ENCODE results near the gene SNRNP48. TPM values are rescaled to one million over a fixed set of nuclear protein-coding genes. Genes with fewer than 3 reads are reported as not detected.

Gene SNRNP48
- total RNA-seq, 2 experiments from 2014 or later, result 22.7 to 22.8 TPM

- CTCF ChIA-PET, result interaction anchor here (0.6 kb wide), 1 partner anchor 107 kb away, joined by 3 read pairs; no protein-coding TSS in a partner anchor
- no peak overlapping the region for H3K4me3 Mint-ChIP-seq
- H3K36me3 Mint-ChIP-seq (ENCODE audit: low read depth), result no peaks in the 10 kb centered on the region
- H3K9me3 Mint-ChIP-seq, result no peaks in the 10 kb centered on the region
- no peaks in the 10 kb centered on the region for H3K4me1 Mint-ChIP-seq (ENCODE audit: low read depth)
- H3K27me3 Mint-ChIP-seq (ENCODE audit: low read depth), result peaks cover 32% of the 10 kb centered on the region
- no peak overlapping the region for H3K27ac Mint-ChIP-seq
- no peak for DNase-seq
- intact Hi-C loops (cut with micrococcal nuclease), result no loop called here
Measured at GRCh38 chr6:7566107-7566506, 23.9 kb upstream of the SNRNP48 start.

GRCh38 chr6:7566617-7567173 is 23.3 kb upstream of the SNRNP48 start:
- H3K36me3 Mint-ChIP-seq (ENCODE audit: low read depth), result no peaks in the 10 kb centered on the region
- H3K27ac Mint-ChIP-seq, result no peak overlapping the region
- DNase-seq, result no peak
- H3K27me3 Mint-ChIP-seq (ENCODE audit: low read depth), result peaks cover 28% of the 10 kb centered on the region
- no peaks in the 10 kb centered on the region for H3K9me3 Mint-ChIP-seq
- H3K4me1 Mint-ChIP-seq (ENCODE audit: low read depth), result no peaks in the 10 kb centered on the region
- H3K4me3 Mint-ChIP-seq, result no peak overlapping the region
- CTCF ChIA-PET, result no interaction called here
- intact Hi-C loops (cut with micrococcal nuclease), result no loop called here

GRCh38 chr6:7568021-7568420 is 22.0 kb upstream of the SNRNP48 start:
- H3K27me3 Mint-ChIP-seq (ENCODE audit: low read depth), result peaks cover 28% of the 10 kb centered on the region
- no peaks in the 10 kb centered on the region for H3K4me1 Mint-ChIP-seq (ENCODE audit: low read depth)
- CTCF ChIA-PET, result no interaction called here
- H3K27ac Mint-ChIP-seq, result no peak overlapping the region
- no peaks in the 10 kb centered on the region for H3K36me3 Mint-ChIP-seq (ENCODE audit: low read depth)
- no peak overlapping the region for H3K4me3 Mint-ChIP-seq
- H3K9me3 Mint-ChIP-seq, result no peaks in the 10 kb centered on the region
- intact Hi-C loops (cut with micrococcal nuclease), result no loop called here
- DNase-seq, result no peak

GRCh38 chr6:7569082-7569481 is 20.9 kb upstream of the SNRNP48 start:
- no peaks in the 10 kb centered on the region for H3K36me3 Mint-ChIP-seq (ENCODE audit: low read depth)
- H3K4me3 Mint-ChIP-seq, result no peak overlapping the region
- H3K9me3 Mint-ChIP-seq, result no peaks in the 10 kb centered on the region
- CTCF ChIA-PET, result interaction anchor here (1.3 kb wide), 1 partner anchor 27 kb away, joined by 3 read pairs; no protein-coding TSS in a partner anchor
- H3K27me3 Mint-ChIP-seq (ENCODE audit: low read depth), result peaks cover 23% of the 10 kb centered on the region
- H3K4me1 Mint-ChIP-seq (ENCODE audit: low read depth), result no peaks in the 10 kb centered on the region
- H3K27ac Mint-ChIP-seq, result no peak overlapping the region
- intact Hi-C loops (cut with micrococcal nuclease), result no loop called here
- no peak for DNase-seq

GRCh38 chr6:7572213-7572943 is 17.6 kb upstream of the SNRNP48 start:
- Mint-ChIP-seq H3K9me3 (no peaks in the 10 kb centered on the region), H3K4me1 (ENCODE audit: low read depth) (no peaks in the 10 kb centered on the region), H3K4me3 (no peak overlapping the region), H3K27me3 (ENCODE audit: low read depth) (peaks cover 15% of the 10 kb centered on the region), H3K36me3 (ENCODE audit: low read depth) (no peaks in the 10 kb centered on the region), H3K27ac (no peak overlapping the region)
- intact Hi-C loops (cut with micrococcal nuclease), result no loop called here
- DNase-seq, result no peak
- CTCF ChIA-PET, result no interaction called here

- Mint-ChIP-seq H3K4me1 (ENCODE audit: low read depth) (no peaks in the 10 kb centered on the region), H3K36me3 (ENCODE audit: low read depth) (no peaks in the 10 kb centered on the region), H3K4me3 (no peak overlapping the region), H3K9me3 (no peaks in the 10 kb centered on the region), H3K27me3 (ENCODE audit: low read depth) (peaks cover 14% of the 10 kb centered on the region), H3K27ac (no peak overlapping the region)
- no peak for DNase-seq
- intact Hi-C loops (cut with micrococcal nuclease), result no loop called here
- CTCF ChIA-PET, result no interaction called here
Measured at GRCh38 chr6:7574500-7574899, 15.5 kb upstream of the SNRNP48 start.

GRCh38 chr6:7578516-7578915 is 11.5 kb upstream of the SNRNP48 start:
- intact Hi-C loops (cut with micrococcal nuclease), result no loop called here
- CTCF ChIA-PET, result no interaction called here
- Mint-ChIP-seq H3K27ac (no peak overlapping the region), H3K36me3 (ENCODE audit: low read depth) (no peaks in the 10 kb centered on the region), H3K27me3 (ENCODE audit: low read depth) (peaks cover 11% of the 10 kb centered on the region), H3K9me3 (no peaks in the 10 kb centered on the region), H3K4me1 (ENCODE audit: low read depth) (no peaks in the 10 kb centered on the region), H3K4me3 (no peak overlapping the region)
- DNase-seq, result no peak

- Mint-ChIP-seq H3K36me3 (ENCODE audit: low read depth) (no peaks in the 10 kb centered on the region), H3K9me3 (no peaks in the 10 kb centered on the region), H3K4me1 (ENCODE audit: low read depth) (no peaks in the 10 kb centered on the region), H3K4me3 (no peak overlapping the region), H3K27ac (no peak overlapping the region), H3K27me3 (ENCODE audit: low read depth) (peaks cover 11% of the 10 kb centered on the region)
- no peak for DNase-seq
- intact Hi-C loops (cut with micrococcal nuclease), result no loop called here
- CTCF ChIA-PET, result no interaction called here
Measured at GRCh38 chr6:7578931-7579330, 11.1 kb upstream of the SNRNP48 start.

- CTCF ChIA-PET, result interaction anchor here (0.6 to 1.3 kb wide), 3 partner anchors 35 to 303 kb away, joined by 3 read pairs; no protein-coding TSS in a partner anchor
- H3K27me3 Mint-ChIP-seq (ENCODE audit: low read depth), result peaks cover 11% of the 10 kb centered on the region
- H3K9me3 Mint-ChIP-seq, result no peaks in the 10 kb centered on the region
- H3K4me1 Mint-ChIP-seq (ENCODE audit: low read depth), result no peaks in the 10 kb centered on the region
- intact Hi-C loops (cut with micrococcal nuclease), result no loop called here
- no peak overlapping the region for H3K27ac Mint-ChIP-seq
- no peaks in the 10 kb centered on the region for H3K36me3 Mint-ChIP-seq (ENCODE audit: low read depth)
- no peak for DNase-seq
- H3K4me3 Mint-ChIP-seq, result no peak overlapping the region
Measured at GRCh38 chr6:7579851-7580250, 10.1 kb upstream of the SNRNP48 start.

- Mint-ChIP-seq H3K36me3 (ENCODE audit: low read depth) (no peaks in the 10 kb centered on the region), H3K27ac (no peak overlapping the region), H3K4me3 (no peak overlapping the region), H3K27me3 (ENCODE audit: low read depth) (peaks cover 7% of the 10 kb centered on the region), H3K4me1 (ENCODE audit: low read depth) (no peaks in the 10 kb centered on the region), H3K9me3 (no peaks in the 10 kb centered on the region)
- no peak for DNase-seq
- intact Hi-C loops (cut with micrococcal nuclease), result no loop called here
- CTCF ChIA-PET, result interaction anchor here (0.9 to 1.3 kb wide), 2 partner anchors 34 to 304 kb away, joined by 3 read pairs; no protein-coding TSS in a partner anchor
Measured at GRCh38 chr6:7580537-7580926, 9.5 kb upstream of the SNRNP48 start.

- H3K27ac Mint-ChIP-seq, result no peak overlapping the region
- no peaks in the 10 kb centered on the region for H3K36me3 Mint-ChIP-seq (ENCODE audit: low read depth)
- CTCF ChIA-PET, result interaction anchor here (0.9 to 1.3 kb wide), 2 partner anchors 34 to 305 kb away, joined by 3 read pairs; no protein-coding TSS in a partner anchor
- H3K4me3 Mint-ChIP-seq, result no peak overlapping the region
- intact Hi-C loops (cut with micrococcal nuclease), result no loop called here
- H3K27me3 Mint-ChIP-seq (ENCODE audit: low read depth), result peaks cover 7% of the 10 kb centered on the region
- no peak for DNase-seq
- H3K9me3 Mint-ChIP-seq, result no peaks in the 10 kb centered on the region
- H3K4me1 Mint-ChIP-seq (ENCODE audit: low read depth), result no peaks in the 10 kb centered on the region
Measured at GRCh38 chr6:7580927-7581618, 8.9 kb upstream of the SNRNP48 start.

- no peak overlapping the region for H3K4me3 Mint-ChIP-seq
- DNase-seq, result no peak
- H3K9me3 Mint-ChIP-seq, result no peaks in the 10 kb centered on the region
- no peak overlapping the region for H3K27ac Mint-ChIP-seq
- peaks cover 16% of the 10 kb centered on the region for H3K4me1 Mint-ChIP-seq (ENCODE audit: low read depth)
- peaks cover 2% of the 10 kb centered on the region for H3K36me3 Mint-ChIP-seq (ENCODE audit: low read depth)
- intact Hi-C loops (cut with micrococcal nuclease), result no loop called here
- CTCF ChIA-PET, result no interaction called here
- no peaks in the 10 kb centered on the region for H3K27me3 Mint-ChIP-seq (ENCODE audit: low read depth)
Measured at GRCh38 chr6:7585287-7585930, 4.6 kb upstream of the SNRNP48 start.
